WERI-Rb-1 (cell line): ENCODE data around the gene NECTIN1.
A peak's percentile ranks its signal among the peaks of the same experiment; 100 is the strongest.

Source experiments
- DNase-seq: peaks from one replicate; pipeline ENCODE4 v3.0.0-alpha.2; 2020
- H3K27ac ChIP-seq: fragments of 250-450 bp; sonication (Bioruptor Pico); 2 replicates; pipeline ENCODE4 v1.5.1; 2020; ENCODE audit warnings: mild to moderate bottlenecking, moderate library complexity
- H3K27me3 ChIP-seq: fragments of 250-450 bp; sonication (Bioruptor Pico); 2 replicates; pipeline ENCODE4 v1.5.1; 2021; ENCODE audit warnings: mild to moderate bottlenecking, low read depth, moderate library complexity; ENCODE audit not compliant: insufficient read depth, severe bottlenecking
- H3K36me3 ChIP-seq: fragments of 250-450 bp; sonication (Bioruptor Pico); 2 replicates; pipeline ENCODE4 v1.5.1; 2020; ENCODE audit warnings: mild to moderate bottlenecking, moderate library complexity
- H3K4me3 ChIP-seq: 2 replicates; pipeline ENCODE4 v1.5.1; 2011; ENCODE audit warnings: low read depth, mild to moderate bottlenecking, control low read depth, low read length
- H3K9me3 ChIP-seq: fragments of 250-450 bp; sonication (Bioruptor Pico); 2 replicates; pipeline ENCODE4 v1.5.1; 2021; ENCODE audit warnings: mild to moderate bottlenecking, moderate library complexity; ENCODE audit not compliant: severe bottlenecking
- TF ChIP-seq, protein P1 (sequence below): IDR thresholded peaks from 2 replicates; pipeline ENCODE4 v1.5.1; 2011; ENCODE audit warnings: low read depth, mild to moderate bottlenecking, control low read depth, inconsistent platforms, low read length

The NECTIN1 gene

DNA sequence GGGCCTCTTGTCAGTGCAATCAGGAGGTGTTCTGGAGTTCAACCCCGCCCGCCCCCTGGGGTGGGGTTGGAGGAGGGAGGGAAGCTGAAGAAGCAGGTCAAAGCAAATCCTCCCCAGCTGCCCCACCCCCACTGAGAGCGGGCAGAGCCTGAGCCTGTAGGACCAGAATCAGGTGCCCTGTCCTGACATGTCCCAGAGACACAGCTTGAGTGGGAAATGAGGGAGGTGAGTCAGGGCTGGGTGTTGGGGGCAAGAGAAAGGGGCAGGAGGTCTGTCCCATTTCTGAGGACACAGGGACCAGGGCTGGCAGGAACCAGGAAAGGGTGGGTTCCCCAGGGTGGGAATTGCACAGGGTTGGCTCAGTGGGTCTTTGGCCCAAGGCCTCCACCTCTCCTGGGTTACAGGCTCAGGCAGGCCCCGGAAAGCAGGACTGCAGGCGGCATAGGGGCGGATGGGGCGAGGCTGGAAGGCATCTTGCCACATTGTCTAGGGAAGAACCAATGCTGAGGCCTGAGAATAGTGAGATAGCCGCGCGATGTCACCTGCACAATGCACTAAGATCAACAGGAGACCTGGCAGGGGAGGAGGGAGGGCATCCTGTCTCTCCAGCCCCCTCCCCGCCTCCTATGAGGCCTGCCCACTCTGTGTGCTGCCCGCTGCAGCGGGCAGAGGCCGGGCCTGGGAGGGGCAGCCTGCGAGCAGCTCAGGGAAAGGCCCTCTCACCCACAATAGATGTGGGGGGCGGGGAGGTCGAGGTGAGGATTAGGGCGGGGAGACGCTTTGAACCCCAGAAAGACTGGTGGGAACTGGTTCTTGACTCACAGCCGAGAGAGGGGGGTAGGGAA, 32.4 kb downstream of the NECTIN1 start:
- H3K36me3 ChIP-seq = peaks cover 12% of the 10 kb centered on the region; the same call in 1 of the 2 replicates
- H3K4me3 ChIP-seq = no peak overlapping the region
- no peaks in the 10 kb centered on the region for H3K27me3 ChIP-seq
- peak overlapping the region; percentile 96 for H3K27ac ChIP-seq
- no peaks in the 10 kb centered on the region for H3K9me3 ChIP-seq
- peak; percentile 97 for DNase-seq
- TF ChIP-seq, protein P1, sequence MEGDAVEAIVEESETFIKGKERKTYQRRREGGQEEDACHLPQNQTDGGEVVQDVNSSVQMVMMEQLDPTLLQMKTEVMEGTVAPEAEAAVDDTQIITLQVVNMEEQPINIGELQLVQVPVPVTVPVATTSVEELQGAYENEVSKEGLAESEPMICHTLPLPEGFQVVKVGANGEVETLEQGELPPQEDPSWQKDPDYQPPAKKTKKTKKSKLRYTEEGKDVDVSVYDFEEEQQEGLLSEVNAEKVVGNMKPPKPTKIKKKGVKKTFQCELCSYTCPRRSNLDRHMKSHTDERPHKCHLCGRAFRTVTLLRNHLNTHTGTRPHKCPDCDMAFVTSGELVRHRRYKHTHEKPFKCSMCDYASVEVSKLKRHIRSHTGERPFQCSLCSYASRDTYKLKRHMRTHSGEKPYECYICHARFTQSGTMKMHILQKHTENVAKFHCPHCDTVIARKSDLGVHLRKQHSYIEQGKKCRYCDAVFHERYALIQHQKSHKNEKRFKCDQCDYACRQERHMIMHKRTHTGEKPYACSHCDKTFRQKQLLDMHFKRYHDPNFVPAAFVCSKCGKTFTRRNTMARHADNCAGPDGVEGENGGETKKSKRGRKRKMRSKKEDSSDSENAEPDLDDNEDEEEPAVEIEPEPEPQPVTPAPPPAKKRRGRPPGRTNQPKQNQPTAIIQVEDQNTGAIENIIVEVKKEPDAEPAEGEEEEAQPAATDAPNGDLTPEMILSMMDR = no peak

DNA sequence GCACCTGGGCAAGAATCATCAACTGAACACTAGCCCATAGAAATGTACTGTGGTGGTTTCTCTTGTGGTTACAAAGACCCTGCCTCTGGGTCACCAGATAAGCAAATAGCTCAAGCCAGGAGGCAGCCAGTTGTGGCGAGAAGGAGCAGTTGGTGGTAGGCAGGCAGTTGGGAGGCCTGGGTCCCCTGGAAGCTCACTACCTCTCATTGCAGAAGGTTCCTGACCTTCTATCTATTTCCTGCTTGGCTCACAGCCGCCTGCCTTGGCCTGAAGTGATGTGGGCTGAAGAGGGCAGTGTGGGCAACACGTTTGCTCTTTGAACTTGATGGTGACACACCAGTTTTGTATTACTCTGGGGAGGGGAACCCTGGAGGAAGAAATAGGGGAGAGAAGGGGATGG, 34.7 kb downstream of the NECTIN1 start:
- no peak overlapping the region for H3K4me3 ChIP-seq
- peaks cover under 1% of the 10 kb centered on the region; the same call in 1 of the 2 replicates for H3K36me3 ChIP-seq
- H3K27me3 ChIP-seq = no peaks in the 10 kb centered on the region
- DNase-seq = peak; percentile 39
- peak overlapping the region; percentile 96 for H3K27ac ChIP-seq
- H3K9me3 ChIP-seq = no peaks in the 10 kb centered on the region
- TF ChIP-seq, protein P1 = peak; percentile 35; the same call in 1 of the 2 replicates

DNA sequence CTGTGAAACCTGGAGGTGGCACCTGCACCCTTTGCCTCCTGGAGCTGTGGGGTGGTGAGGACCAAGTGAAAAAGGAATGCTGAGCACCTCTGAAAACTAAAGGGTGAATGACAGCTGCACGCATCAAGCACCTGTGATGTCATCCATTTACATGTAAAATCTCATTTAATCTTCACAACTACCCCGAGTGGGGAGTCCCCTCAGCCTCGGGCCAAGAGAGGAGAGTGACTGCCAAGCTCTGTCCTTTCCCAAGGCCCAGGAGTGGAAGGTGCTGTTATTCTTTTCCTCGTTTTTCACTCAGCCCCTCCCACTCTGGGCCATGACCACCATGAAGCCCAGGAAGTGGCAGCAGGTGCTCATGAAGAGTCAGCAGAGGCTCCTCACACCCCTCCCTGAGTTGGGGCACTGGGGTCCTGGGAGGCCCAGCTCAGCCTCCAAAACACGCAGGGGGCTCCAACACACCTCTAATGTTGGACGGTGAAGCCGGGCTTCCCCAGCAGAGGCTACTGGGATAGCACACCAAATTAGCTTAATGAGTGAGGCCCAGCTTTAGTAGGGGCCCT, 35.7 kb downstream of the NECTIN1 start:
- no peaks in the 10 kb centered on the region for H3K9me3 ChIP-seq
- no peak for DNase-seq
- no peaks in the 10 kb centered on the region; the same call in 1 of the 2 replicates for H3K36me3 ChIP-seq
- TF ChIP-seq, protein P1 = no peak
- H3K4me3 ChIP-seq = no peak overlapping the region
- no peaks in the 10 kb centered on the region for H3K27me3 ChIP-seq
- peak overlapping the region; percentile 96; the same call in 1 of the 2 replicates for H3K27ac ChIP-seq

DNA sequence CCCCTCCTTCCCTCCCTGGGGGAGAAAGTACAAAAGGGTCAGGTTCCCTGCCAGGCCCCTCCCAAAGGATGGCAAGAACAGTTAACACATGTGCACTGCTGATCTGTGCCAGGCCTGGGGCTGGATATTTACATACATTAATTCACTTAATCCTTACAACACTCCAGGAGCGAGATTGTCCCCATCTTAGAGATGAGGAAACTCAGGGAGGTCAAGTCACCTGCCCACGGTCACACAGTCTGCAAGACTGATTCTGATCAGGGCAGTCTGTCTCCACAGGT, 36.5 kb downstream of the NECTIN1 start:
- no peaks in the 10 kb centered on the region for H3K9me3 ChIP-seq
- no peaks in the 10 kb centered on the region for H3K36me3 ChIP-seq
- no peak overlapping the region for H3K27ac ChIP-seq
- no peak for DNase-seq
- TF ChIP-seq, protein P1 = no peak
- no peak overlapping the region for H3K4me3 ChIP-seq
- no peaks in the 10 kb centered on the region for H3K27me3 ChIP-seq

DNA sequence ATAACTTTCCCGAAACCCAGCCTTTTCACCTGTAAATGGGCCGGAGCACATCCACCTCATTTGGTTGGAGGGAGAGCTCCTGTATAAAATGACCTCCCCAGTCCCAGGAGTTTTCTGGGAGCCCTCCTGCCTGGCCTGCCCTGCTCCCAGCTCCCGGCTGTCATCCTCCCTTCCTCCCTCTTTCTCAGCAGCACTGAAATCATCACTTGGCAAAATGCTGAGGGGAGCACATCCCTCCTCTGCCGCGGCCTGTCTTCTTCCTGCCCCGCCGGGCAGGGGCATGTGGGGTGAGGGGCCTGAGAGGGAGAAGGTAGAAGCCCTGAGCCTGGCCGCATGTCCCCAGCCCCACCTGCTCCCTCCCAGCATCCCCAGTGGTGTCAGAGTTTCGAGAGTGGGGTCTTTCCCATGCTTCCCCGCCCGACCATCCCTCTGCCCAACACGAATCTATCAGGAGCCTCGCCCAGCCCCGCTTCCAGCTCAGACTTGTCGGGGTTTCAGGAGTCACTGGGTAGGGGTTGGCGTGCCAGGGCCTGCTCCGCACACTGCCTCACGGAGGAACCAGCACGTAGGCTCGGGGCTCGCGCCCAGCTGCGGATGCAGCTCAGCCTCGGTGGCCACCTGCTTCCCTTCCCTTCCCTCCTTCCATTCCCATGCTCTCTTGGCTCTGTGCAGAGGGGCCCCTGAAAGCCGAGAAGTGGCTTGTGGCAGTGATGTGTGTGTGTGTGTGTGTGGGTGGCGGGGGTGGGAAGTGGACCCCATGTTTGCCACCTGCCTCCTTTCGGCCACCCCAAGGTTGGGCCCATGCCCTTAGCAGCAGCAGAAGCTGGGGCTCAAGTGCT, 37.1 kb downstream of the NECTIN1 start:
- no peaks in the 10 kb centered on the region for H3K36me3 ChIP-seq
- no peaks in the 10 kb centered on the region for H3K27me3 ChIP-seq
- no peak overlapping the region for H3K27ac ChIP-seq
- TF ChIP-seq, protein P1 = no peak
- no peak overlapping the region for H3K4me3 ChIP-seq
- DNase-seq = no peak
- no peaks in the 10 kb centered on the region for H3K9me3 ChIP-seq
